Measurements from ENCODE around the gene ZC3H12D. TPM values are rescaled to one million over a fixed set of nuclear protein-coding genes. Genes with fewer than 3 reads are reported as not detected.

Gene ZC3H12D
- 1 to 10 TPM in 2 of 4 donors, under 1 TPM in 2; 0.78 to 1.4 (median 0.99) TPM for total RNA-seq

GRCh38 chr6:149484733-149485700, at the start of gene ZC3H12D:
Gene ZC3H12D (minus strand): TSS chr6:149485014. CDS start chr6:149474543, 10,471 bp downstream.
- Histone ChIP-seq H3K36me3 (no peaks in the 10 kb centered on the region), H3K9me3 (no peaks in the 10 kb centered on the region), H3K27me3 (no peaks in the 10 kb centered on the region), H3K27ac (peak within 1 kb of the TSS in 1 of 3 donors; percentile 87), H3K4me1 (peaks cover 17 to 31% of the 10 kb centered on the region in 2 donors), H3K4me3 (replicated peaks in 1 of 3) (no peak within 1 kb of the TSS)
- DNase-seq = peak; percentile 46 to 48
- intact Hi-C loops (cut with DNase I) = no loop called here
- WGBS, 2 donors = 51 to 66% methylated on average over 18 to 19 of the region's 22 CpGs
- TF ChIP-seq POLR2A (IDR thresholded peaks at IDR 0.05) (no peak), CTCF (IDR thresholded peaks at IDR 0.05) (peak in 3 of 6 experiments; percentile 11 to 32 (median 14))

GRCh38 chr6:149529650-149530049, 44.8 kb upstream of the ZC3H12D start:
- H3K4me3 ChIP-seq (replicated peaks in 1 of 3) = no peak overlapping the region

GRCh38 chr6:149515494-149515893, 30.7 kb upstream of the ZC3H12D start:
- intact Hi-C loops (cut with DNase I) = loop anchor here (10.0 kb wide), 1 partner anchor 481 kb away; no protein-coding TSS in a partner anchor
- Histone ChIP-seq H3K27me3 (no peaks in the 10 kb centered on the region), H3K4me1 (no peaks in the 10 kb centered on the region), H3K9me3 (no peaks in the 10 kb centered on the region), H3K4me3 (replicated peaks in 1 of 3) (no peak overlapping the region), H3K27ac (no peak overlapping the region), H3K36me3 (peaks cover 0 to 3% of the 10 kb centered on the region in 2 donors)
- no peak for TF ChIP-seq CTCF (IDR thresholded peaks at IDR 0.05)
- TF ChIP-seq POLR2A (IDR thresholded peaks at IDR 0.05) = no peak
- no peak for DNase-seq
- 96 to 100% methylated on average over 1 of the region's 1 CpG for WGBS, 2 donors

More at GRCh38 chr6:149529650-149530049, 44.8 kb upstream of the ZC3H12D start:
- no peak for TF ChIP-seq CTCF (IDR thresholded peaks at IDR 0.05)
- no peak for TF ChIP-seq POLR2A (IDR thresholded peaks at IDR 0.05)
- Histone ChIP-seq H3K9me3 (no peaks in the 10 kb centered on the region), H3K4me1 (no peaks in the 10 kb centered on the region), H3K27me3 (no peaks in the 10 kb centered on the region), H3K27ac (no peak overlapping the region), H3K36me3 (peaks cover 32 to 42% of the 10 kb centered on the region in 2 donors)
- intact Hi-C loops (cut with DNase I) = no loop called here
- no peak for DNase-seq
- WGBS, 2 donors = 97% methylated on average over 5 of the region's 5 CpGs

GRCh38 chr6:149513915-149514314, 29.1 kb upstream of the ZC3H12D start:
- no peaks in the 10 kb centered on the region for H3K9me3 ChIP-seq
- no peak overlapping the region for H3K27ac ChIP-seq
- no peak overlapping the region for H3K4me3 ChIP-seq (replicated peaks in 1 of 3)
- DNase-seq = no peak
- no peaks in the 10 kb centered on the region for H3K27me3 ChIP-seq
- no peaks in the 10 kb centered on the region for H3K36me3 ChIP-seq
- 75 to 86% methylated on average over 5 of the region's 5 CpGs for WGBS, 2 donors
- H3K4me1 ChIP-seq = no peaks in the 10 kb centered on the region
- TF ChIP-seq POLR2A (IDR thresholded peaks at IDR 0.05) (no peak), CTCF (IDR thresholded peaks at IDR 0.05) (no peak)
- intact Hi-C loops (cut with DNase I) = loop anchor here (10.0 kb wide), 1 partner anchor 479 kb away; no protein-coding TSS in a partner anchor

All from thyroid gland (tissue), 4 donors.